Skin of body (tissue), 2 donors: ENCODE data around the gene GFAP. TPM values are rescaled to one million over a fixed set of nuclear protein-coding genes. Genes with fewer than 3 reads are reported as not detected.

Experiments used
- DNase-seq: peaks from one replicate; lab custom pipeline; 2025; lab: John Stamatoyannopoulos, UW
- total RNA-seq: library from RNA; depleted of rRNA; stranded (reverse); fragments of >200 nt; gene quantifications from one replicate; pipeline ENCODE4 v1.2.3, GENCODE V29; 2014

Gene GFAP
- total RNA-seq, 1 donor from 2014 or later = 0.69 TPM

DNA sequence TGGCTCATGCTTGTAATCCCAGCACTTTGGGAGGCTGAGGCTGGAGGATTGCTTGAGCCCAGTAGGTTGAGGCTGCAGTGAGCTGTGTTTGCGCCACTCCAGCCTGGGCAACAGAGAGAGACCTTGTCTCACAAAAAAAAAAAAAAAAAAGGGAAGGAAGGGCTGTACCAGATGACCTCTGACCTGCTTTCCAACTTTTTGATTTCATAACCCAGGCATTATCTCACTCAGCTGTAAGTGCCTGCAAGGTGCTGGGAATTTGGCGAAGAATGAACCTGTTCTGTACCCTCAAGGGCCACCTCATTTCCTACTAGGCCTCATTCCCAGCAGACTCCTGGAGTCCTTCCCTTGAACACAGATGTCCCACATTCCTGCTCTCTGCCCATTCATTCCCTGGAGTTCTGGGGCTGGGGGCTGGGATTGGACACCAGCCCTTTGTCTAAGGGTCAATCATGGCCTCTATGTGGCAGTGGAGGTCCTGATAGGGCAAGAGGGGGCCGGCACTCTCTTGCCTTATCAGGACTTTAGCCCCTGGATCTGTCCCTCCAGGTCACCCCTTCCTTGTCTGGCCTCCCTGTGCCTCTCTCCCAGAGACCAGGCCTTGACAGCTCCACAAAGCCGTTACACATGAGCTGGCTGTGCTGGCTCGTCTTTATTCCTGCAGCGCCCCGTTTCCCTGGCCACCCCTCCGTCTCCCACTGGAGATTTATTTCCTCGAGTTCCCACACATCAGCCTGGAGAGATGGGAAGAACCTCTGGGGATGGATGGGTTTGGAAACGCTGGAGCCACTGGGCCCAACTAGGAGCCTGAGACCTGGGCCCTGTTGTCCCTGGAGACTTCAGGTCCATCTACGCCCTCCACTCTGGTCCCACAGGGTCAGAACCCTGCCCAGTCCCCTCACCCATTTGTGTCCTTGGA lies 821 bp upstream of the GFAP start:
- no peak for DNase-seq

DNA sequence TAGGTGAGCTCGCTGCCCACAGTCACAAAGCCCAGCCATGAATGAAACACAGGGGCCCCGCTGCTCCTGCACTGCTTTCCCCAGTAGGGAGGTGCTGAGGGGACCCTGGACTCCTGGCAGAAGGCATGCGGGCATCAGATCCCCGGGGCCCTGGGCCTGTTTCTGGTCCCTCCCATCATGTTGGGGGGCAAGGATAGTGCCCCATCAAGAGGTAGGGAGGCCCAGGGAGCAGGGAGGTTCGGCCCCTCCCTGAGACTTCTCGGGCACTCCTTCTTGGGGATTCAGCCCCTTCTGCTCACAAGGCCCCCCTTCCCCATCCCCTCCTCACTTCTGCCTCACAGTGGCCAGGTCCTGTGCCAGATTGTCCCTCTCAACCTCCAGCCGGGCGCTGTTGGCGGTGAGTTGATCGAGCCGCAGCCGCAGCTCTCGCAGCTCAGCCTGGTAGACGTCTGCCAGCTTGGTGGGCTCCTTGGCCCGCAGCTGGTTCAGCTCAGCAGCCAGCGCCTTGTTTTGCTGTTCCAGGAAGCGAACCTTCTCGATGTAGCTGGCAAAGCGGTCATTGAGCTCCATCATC lies 515 bp downstream of the GFAP start:
- no peak for DNase-seq

DNA sequence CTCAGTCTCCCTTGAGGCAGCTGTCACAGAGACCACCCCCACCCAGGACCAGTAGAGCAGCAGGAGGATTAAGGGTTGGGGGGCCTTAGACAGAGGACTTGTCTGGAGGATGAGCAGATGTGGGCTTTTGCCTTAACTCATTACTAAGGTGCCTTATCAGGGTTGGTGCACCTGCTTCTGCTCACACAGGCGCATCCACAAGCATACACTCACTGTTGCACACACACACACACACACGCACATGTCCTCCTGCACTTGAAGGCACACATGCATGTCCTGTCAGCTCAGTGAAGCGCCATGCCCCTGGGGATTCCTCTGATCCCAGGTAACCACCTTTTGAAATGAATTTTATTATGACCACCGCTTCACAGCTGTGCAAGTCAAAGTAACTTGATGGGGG lies 1.2 kb downstream of the GFAP start:
- DNase-seq = no peak

DNA sequence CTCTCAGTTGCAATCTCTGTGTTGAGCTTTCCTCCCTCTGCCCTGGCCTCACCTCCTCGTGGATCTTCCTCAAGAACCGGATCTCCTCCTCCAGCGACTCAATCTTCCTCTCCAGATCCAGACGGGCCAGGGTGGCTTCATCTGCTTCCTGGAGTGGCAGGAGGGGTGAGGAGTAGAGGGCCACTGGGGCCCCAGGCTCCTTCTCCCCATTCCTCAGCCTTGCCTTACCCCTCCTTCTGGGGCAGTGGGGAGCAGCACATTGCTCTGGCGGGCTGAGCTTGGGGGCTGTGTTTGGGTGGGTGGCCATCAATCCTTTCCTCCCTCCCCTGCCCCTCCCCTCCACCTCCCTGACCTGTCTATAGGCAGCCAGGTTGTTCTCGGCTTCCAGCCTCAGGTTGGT lies 1.6 kb downstream of the GFAP start:
- no peak for DNase-seq

DNA sequence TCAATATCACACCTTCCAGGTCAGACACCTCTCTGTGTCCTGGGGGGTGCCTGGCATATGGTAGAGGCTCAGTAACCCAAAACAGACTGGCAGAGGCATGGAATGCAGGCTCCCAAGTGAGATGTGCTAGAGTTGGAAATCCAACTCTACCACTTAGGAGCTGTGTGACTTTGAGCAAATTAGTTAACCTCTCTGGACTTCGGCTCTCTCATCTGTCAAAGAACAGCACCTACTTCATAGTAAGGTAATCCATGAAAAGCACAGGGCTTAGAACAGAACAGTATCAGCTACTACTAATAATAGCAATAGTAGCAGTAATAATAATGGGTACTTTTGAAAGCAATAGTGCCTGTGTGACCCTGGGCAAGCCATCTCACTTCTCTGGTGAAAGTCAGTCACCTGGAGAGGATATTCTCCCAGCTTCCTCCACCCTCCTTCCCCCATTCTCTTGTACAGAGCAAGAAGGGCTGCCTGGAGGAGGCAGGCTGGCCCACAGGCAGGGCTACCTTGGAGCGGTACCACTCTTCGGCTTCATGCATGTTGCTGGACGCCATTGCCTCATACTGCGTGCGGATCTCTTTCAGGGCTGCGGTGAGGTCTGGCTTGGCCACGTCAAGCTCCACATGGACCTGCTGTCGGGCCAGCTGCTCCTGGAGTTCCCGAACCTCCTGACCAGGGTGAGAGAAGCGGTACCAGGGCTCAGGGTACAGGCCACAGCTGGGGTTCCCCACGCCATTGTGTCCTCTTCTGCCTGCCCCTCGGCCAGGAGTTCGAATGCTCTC lies 2.3 kb downstream of the GFAP start:
- DNase-seq = no peak

DNA sequence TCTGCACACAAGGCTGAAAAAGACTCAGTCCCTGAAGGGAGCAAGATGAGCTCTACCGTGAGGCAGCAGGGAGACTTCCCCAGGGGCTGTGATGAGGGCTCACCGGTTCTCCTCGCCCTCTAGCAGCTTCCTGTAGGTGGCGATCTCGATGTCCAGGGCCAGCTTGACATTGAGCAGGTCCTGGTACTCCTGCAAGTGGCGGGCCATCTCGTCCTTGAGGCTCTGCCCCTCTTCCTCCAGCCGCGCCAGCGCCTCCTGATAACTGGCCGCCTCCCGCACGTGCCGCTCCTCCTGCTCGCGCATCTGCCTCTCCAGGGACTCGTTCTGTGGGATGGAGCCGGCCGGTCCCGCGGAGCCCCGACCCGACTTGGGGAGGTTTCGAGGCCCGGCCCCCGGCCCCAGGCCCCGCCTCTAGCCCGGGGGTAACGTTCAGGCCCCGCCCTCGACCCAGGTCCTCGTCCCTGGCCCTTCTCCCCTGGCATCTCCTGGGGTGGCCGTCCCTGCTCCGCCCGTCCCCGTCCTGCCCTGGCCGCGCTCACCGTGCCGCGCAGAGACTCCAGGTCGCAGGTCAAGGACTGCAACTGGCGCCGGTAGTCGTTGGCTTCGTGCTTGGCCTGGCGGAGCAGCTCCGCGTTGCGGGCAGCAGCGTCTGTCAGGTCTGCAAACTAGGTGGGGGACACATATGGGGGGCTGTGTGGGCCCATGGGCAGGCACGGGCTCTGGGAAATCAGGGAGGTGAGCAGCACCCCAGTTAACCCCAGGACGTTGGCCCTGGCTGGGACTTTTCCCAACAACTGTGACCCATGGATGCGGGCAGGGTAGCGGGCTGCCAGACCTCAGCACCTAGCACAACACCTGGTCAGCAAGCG lies 3.9 kb downstream of the GFAP start:
- no peak for DNase-seq

DNA sequence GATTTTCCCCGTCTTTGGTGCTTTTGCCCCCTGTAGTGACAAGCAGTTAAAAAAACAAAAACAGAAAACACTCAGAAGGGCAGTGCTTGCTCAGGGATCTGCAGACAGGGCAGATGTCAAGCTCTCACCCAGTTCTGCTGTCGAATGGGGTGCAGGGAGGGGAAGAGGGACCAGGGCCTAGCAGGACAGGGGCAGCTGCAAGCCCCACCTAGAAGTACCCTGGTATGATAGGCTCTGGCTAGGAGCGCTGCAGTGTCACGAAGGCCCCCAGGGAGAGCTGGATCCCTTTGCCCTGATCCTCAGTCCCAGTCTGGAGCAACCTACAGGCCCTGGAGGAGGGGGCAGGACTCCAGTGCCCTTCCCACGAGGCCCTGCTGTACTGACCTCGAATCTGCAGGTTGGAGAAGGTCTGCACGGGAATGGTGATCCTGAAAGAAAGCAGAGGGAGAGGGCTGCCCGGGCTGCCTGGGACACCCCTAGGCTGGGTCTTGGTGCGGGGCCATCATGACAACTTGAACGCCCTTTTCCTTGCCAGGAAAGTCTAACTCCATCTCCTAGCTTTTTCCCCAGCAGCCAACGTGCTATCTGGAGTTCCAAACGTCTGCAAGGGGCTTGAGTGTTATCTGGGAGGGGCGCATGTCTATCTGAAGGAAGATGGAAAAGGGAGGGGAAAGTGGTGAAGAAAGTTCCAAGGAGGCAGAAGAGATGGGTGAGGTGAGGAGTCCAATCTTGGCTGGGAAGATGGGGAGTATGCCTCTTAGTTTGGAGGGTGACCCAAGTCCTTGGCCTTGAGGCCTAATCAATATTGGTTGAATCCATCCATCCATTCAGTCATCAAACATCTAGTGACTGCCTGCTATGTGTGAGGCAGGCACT lies 4.8 kb downstream of the GFAP start:
- DNase-seq = no peak

DNA sequence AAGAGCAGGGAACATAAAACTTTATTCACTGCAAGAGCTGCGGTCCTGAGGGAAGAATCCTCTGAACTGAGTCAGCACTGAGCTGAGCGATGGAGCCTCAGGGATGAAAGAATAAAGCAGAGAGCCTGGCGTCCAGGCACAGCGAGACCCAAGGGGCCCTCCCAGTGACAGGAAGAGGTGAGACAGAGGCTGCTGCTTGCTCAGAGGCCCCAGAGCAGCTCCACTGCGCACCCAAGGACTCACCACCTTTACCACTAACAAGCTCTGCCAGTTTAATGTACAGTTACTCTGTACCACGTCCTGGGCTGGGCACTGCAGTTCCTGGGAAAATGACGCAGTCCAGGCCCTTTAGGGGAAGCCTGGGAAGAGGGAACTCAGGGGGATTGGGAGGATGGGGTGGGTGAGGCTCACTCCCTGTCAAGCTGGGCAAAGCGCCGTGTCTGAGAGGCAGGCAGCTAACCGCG lies 5.6 kb downstream of the GFAP start:
- DNase-seq = no peak

DNA sequence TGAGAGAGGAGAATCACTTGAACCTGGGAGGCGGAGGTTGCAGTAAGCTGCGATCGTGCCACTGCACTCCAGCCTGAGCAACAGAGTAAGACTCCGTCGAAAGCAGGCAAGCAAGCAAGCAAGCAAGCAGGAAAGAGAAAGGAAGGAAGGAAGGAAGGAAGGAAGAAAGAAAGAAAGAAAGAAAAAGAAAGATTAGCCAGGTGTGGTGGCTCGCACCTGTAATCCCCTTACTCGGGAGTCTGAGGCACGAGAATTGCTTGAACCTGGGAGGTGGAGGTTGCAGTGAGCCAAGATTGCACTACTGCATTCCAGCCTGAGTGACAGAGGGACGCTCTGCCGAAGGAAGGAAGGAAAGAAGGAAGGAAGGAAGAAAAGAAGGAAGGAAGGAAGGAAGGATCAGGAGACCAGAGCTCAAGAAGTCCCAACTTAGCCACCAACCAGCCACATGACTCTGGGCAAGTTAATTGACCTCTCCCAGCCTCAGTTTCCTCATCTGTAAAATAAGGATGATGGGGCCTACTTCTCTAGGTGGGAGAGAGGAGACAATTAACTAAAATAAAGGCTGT lies 6.5 kb downstream of the GFAP start:
- DNase-seq = no peak

DNA sequence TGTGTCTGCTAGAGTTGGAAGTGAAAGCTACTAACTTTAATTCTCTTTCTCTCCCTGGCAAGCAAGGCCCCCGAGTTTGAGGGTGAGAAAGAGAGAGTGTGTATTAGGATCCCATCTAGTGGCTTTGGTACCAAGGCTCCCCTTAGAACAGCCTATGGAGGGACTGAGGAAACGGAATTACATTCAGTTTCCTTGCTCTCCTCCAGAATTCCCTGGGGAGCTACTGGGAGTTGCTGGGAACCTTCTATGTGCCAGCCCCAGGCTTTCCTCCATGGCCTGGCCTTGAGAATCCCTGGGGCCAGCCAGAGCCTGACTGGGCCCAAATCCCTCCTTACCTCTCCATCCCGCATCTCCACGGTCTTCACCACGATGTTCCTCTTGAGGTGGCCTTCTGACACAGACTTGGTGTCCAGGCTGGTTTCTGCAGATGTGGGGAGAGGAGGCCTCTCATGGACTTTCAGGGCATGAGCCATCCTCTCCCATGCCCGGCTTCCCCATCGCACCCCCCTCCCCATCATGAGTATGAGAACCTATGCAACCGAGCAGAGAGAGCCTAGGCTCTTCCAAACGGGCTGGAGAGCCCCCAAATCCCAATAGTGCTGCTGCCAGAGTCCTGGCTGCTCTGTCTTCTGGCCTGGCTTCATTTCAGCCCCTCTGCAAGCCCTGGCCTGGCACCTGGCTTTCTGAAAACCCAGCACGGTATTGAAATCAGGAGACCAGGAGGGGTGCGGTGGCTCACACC lies 7.4 kb downstream of the GFAP start:
- DNase-seq = no peak

DNA sequence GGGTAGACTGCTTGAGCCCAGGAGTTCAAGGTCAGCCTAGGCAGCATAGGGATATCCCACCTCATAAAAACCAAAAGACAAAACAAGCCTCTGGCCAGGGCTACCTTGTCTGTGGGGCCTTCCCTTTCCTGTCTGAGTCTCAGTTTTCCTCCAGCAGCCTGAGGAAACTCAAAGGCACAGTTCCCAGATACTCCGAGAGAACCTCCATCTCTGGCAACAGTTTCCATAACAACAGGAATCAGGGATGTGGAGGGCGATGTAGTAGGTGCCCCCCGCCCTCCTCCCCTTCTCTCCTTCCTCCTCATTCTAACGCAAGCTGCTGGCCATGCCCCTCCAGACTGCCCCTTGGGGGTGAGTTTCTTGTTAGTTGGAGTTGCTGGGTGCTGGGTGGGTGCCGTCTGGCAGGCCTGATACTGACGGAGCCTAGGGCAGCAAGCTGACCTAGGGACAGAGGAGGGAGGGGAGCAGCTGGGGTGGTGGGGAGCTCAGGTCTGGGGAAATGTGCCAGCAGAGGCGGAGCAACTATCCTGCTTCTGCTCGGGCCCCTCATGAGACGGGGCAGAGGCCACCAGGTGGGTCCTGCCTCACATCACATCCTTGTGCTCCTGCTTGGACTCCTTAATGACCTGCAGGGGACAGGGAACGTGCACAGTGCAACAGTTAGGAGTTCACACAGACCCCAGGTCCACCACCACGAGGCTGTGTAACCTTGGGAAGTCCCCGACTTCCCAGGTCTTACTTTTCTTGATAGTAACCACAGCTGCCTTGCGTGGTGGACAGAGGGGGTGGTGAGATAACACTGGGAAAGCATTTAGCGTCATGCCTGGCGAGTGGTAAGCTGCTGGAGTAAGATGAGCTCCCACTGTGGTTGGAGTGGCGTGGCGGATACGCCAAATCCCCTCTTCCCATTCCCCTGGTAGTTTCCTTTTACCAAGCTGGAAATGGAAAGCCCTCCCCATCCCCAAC lies 8.3 kb downstream of the GFAP start:
- DNase-seq = no peak

DNA sequence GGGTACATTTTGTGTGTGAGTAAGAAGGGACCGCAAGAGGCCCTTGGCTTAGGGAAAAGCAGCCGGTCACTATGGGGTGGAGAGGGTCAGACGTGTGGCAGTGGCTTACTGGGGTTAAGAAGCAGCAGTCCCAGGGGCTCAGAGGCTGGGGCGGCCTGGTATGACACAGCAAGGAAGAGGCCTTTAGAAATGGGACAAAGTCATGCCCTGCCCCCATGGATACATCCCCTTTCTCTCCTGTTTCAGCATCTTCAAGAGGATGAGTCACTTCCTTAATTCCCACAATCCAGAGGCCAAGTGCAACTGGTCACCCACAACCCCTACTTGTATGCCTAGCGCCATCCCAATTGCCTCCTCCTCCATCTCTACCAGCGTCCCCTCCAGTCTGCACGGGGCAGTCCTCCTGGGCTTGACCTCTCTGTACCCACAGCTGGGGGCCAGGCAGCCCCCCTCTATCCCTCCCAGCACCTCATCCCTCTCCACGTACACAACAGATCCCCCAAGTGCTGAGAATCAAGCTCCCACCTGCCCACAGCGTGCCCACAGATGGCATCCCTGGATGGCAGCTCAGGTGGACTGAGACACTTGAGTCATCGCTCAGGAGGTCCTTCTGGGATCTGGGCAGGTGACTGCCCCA lies 9.2 kb downstream of the GFAP start:
- DNase-seq = no peak

DNA sequence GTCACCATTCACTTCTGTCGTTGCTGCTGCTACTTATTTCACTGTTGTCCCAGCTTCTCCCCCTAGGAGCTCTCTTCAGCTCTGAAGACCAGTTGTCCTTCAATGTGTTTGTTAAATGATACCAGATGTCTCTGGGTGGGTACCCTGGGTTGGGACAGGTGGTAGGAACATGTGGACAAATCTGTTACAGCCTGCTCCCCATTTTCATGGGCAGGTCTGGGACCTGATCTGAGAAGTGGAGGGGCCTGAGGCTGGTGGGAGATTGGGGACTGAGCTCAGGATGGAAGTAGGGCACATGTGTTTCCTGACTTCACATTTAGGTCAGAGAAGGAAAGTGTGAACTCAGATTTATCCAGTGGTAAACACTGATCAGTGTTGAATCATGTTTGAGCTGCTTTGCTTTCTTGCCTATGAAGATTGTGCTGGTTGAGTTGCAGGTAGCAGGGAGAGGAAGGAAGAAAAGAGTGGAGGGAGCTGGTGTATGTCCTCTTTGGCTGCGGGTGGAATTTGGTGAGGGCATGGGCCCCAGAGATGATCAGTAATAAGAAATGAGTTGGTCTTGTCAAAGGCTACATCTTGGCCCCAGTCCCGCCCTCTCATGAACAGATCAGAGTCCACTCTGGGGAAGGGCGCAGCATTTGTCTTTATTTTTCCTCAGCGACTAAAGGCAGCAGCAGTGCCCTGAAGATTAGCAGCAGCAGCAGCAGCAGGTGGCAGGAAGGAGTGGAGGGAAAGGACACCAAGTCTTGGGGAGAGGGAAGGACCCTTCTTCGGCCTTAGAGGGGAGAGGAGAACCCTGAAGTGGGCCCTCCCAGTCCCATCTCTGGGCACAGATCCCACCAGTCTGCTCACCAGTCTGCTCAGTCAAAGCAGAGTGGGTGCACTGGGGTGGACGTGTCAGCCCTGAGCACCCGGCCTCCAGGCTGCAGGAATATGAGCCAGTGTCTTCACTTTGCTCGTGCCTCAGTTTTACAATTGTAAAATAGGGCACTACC lies 10.0 kb downstream of the GFAP start:
- DNase-seq = no peak

DNA sequence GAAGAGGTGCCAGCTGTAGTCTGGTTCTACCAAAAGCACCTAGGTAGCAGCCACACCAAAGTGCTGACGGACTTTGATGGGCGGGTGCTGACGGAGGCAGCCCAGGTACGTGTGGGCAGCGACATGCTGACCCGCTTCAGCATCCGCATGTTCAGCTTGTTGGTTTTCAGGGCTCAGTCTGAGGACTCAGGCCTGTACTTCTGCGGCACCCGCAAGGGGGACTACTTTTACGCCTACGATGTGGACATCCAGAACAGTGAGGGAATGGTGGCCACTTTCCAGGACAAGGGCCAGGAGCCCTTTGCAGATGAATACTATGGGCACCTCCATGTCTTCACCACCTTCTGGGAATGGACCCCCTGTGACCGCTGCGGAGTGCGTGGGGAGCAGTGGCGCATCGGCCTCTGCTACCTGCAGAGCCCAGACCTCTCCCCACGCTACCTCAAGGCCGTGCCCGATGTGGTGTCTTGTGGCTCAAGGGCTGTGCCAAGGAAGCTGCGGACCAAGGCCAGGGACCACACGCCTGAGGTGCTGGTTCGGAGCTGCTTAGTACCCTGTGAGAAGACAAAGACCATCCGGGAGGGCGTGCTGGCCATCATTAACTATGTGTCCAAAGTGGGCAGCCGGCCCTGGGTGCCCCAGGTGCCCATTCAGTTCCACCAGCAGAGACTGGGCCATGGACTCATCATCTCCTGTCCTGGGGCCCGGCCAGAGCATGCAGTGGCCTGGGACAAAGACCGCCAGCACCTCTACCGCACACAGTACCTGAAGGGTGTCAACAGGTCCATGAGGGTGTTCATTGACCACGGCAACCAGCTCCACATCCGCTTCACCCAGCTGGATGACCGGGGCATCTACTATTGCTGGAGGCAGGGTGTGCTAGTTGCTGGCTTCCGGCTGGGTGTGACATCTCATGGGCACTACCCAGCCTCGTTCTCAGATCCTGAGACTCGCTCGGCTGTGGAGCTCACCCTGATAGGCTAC lies 11.0 kb downstream of the GFAP start:
- DNase-seq = no peak
